Karpas-422 (cell line): Measurements from ENCODE around the gene GPR37L1. TPM values are rescaled to one million over a fixed set of nuclear protein-coding genes. Genes with fewer than 3 reads are reported as not detected.
"Not testable (repeated sequence)": the region's sequence is repeated elsewhere in the genome, so short reads cannot be mapped to it uniquely, and the experiment has no call there.

Source experiments
- DNase-seq: peaks from one replicate; pipeline ENCODE4 v3.0.0-alpha.2; 2015
- H2AFZ ChIP-seq: fragments of 200-600 bp; sonication (generic); 2 replicates; pipeline ENCODE4 v1.6.1; 2014; ENCODE audit warnings: antibody characterized with exemption, low read length, mixed read lengths
- H3K27ac ChIP-seq: fragments of 200-600 bp; sonication (generic); 2 replicates; pipeline ENCODE4 v1.5.1; 2014; ENCODE audit warnings: mild to moderate bottlenecking, low read length, moderate library complexity
- H3K27me3 ChIP-seq: fragments of 200-600 bp; sonication (generic); 2 replicates; pipeline ENCODE4 v1.6.1; 2014; ENCODE audit warnings: low read length, mixed read lengths
- H3K36me3 ChIP-seq: fragments of 200-600 bp; sonication (generic); 2 replicates; pipeline ENCODE4 v1.6.1; 2014; ENCODE audit warnings: low read length, mixed read lengths; ENCODE audit not compliant: insufficient read depth
- H3K4me1 ChIP-seq: fragments of 200-600 bp; sonication (generic); 2 replicates; pipeline ENCODE4 v1.6.1; 2014; ENCODE audit warnings: mild to moderate bottlenecking, low read length, mixed read lengths
- H3K4me2 ChIP-seq: fragments of 200-600 bp; sonication (generic); 2 replicates; pipeline ENCODE4 v1.6.1; 2014; ENCODE audit warnings: low read length, low read depth, mild to moderate bottlenecking; ENCODE audit not compliant: poor library complexity, severe bottlenecking
- H3K4me3 ChIP-seq: fragments of 200-600 bp; sonication (generic); 2 replicates; pipeline ENCODE4 v1.5.1; 2014; ENCODE audit warnings: mild to moderate bottlenecking, antibody characterized with exemption, low read length, mixed read lengths
- H3K79me2 ChIP-seq: fragments of 200-600 bp; sonication (generic); 2 replicates; pipeline ENCODE4 v1.6.1; 2014; ENCODE audit warnings: mild to moderate bottlenecking, low read length, mixed read lengths
- H3K9ac ChIP-seq: fragments of 200-600 bp; sonication (generic); 2 replicates; pipeline ENCODE4 v1.6.0; 2014; ENCODE audit warnings: low read length
- H3K9me2 ChIP-seq: fragments of 200-600 bp; sonication (generic), shearing (Covaris generic); replicated peaks from 2 replicates; pipeline ENCODE4 v1.6.0; 2014; ENCODE audit warnings: mild to moderate bottlenecking, low read length, moderate library complexity; ENCODE audit not compliant: insufficient read depth
- H3K9me3 ChIP-seq: fragments of 300-700, 200-600 bp; sonication (generic); 2 replicates; pipeline ENCODE4 v1.6.1; 2014; ENCODE audit warnings: low read length, mixed read lengths
- H4K20me1 ChIP-seq: fragments of 200-600 bp; sonication (generic); 2 replicates; pipeline ENCODE4 v1.6.1; 2014; ENCODE audit warnings: mild to moderate bottlenecking, antibody characterized with exemption, low read length, low read depth; ENCODE audit not compliant: insufficient read depth
- total RNA-seq: library from RNA; depleted of rRNA; stranded (reverse); fragments of >200 nt; shearing (Covaris generic); gene quantifications from 2 replicates; pipeline ENCODE4 v1.2.3, GENCODE V29; 2014; ENCODE audit warnings: low replicate concordance

GPR37L1 gene
- total RNA-seq, 1 experiment from 2014 or later, result not detected

DNA sequence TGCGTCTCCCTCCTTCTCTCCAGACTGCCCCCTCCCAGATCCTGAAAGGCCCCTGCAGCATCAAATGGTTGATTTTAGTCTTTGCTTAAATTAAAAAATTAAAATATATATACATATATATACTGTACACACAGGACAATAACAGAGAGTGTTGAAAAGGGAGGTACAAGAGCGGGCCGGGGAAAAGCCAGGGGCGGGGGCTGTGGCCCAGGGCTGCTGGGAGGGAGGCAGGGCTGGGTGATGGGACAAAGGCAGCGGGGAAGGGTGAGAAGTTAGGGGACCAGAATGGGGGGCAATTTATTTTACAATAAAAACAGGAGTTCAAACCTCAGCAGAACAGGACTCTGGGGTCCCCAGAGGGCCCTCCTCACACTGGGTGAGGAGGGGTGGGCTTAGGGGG lies 11.3 kb downstream of the GPR37L1 start:
- H3K4me1 ChIP-seq, result no peaks in the 10 kb centered on the region
- H3K4me3 ChIP-seq, result no peak overlapping the region
- no peaks in the 10 kb centered on the region for H3K9me3 ChIP-seq
- no peaks in the 10 kb centered on the region for H3K27me3 ChIP-seq
- peaks cover 8% of the 10 kb centered on the region for H3K79me2 ChIP-seq
- H3K9ac ChIP-seq, result no peak overlapping the region
- no peak for DNase-seq
- H3K27ac ChIP-seq, result no peak overlapping the region
- peaks cover 10% of the 10 kb centered on the region; the same call in 1 of the 2 replicates for H4K20me1 ChIP-seq
- no peak overlapping the region for H2AFZ ChIP-seq
- H3K9me2 ChIP-seq, result no peaks in the 10 kb centered on the region
- peaks cover 8% of the 10 kb centered on the region for H3K36me3 ChIP-seq
- no peak overlapping the region for H3K4me2 ChIP-seq

DNA sequence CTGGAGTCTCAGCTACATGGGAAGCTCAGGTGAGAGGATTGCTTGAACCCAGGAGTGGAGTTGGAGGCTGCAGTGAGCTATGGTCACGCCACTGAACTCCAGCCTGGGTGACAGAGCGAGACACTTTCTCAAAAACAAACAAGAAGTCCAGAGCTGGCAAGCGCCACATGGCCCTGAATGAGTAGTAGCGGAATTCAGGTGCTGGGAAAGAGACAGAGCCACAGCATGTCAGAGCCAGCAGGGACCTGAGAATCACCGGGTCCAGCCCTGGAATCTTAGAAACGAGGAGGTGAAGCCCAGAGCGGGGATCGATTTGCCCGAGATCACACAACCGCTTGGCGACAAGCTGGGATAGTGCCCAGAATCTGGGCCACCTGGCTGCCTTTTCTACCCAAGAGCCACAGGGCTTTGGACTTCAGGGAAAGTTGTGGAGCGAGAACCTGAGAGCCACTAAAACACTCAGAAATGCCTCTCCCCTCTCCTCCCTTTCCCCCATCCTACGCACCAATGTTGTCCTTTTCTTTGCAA lies 12.0 kb downstream of the GPR37L1 start:
- no peak overlapping the region for H3K27ac ChIP-seq
- H3K36me3 ChIP-seq, result peaks cover 8% of the 10 kb centered on the region
- peaks cover 10% of the 10 kb centered on the region; the same call in 1 of the 2 replicates for H4K20me1 ChIP-seq
- no peak overlapping the region for H2AFZ ChIP-seq
- H3K79me2 ChIP-seq, result peaks cover 10% of the 10 kb centered on the region
- H3K9me3 ChIP-seq, result no peaks in the 10 kb centered on the region
- H3K4me1 ChIP-seq, result no peaks in the 10 kb centered on the region
- no peak overlapping the region for H3K9ac ChIP-seq
- H3K4me2 ChIP-seq, result no peak overlapping the region
- DNase-seq, result no peak
- no peaks in the 10 kb centered on the region for H3K9me2 ChIP-seq
- H3K27me3 ChIP-seq, result no peaks in the 10 kb centered on the region
- no peak overlapping the region for H3K4me3 ChIP-seq

DNA sequence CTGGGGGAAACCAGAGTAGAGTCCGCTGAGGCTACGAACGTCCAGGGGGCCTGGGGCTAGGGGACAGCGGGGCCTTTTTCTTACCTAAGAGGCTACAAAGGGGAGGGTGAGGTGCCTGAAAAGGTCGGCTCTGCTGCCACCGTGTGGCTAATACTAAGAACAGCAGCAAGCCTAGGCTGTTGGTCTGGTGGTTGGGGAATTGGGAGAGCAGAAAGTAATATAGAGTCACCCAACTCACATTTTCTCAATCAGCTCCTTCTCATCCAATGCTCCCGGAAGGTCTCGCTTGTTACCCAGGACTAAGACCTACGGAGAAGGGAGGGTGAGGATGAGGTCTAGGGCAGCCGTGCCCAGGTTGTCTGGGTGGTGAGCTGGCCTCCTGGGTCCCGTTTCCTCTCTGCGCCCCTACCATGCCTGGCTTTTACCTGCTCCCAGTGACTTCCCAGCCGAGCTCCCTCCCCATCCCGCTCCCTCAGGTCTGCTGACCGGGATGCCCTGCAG lies 12.6 kb downstream of the GPR37L1 start:
- Histone ChIP-seq H3K79me2 (peaks cover 14% of the 10 kb centered on the region), H3K36me3 (peaks cover 8% of the 10 kb centered on the region)

DNA sequence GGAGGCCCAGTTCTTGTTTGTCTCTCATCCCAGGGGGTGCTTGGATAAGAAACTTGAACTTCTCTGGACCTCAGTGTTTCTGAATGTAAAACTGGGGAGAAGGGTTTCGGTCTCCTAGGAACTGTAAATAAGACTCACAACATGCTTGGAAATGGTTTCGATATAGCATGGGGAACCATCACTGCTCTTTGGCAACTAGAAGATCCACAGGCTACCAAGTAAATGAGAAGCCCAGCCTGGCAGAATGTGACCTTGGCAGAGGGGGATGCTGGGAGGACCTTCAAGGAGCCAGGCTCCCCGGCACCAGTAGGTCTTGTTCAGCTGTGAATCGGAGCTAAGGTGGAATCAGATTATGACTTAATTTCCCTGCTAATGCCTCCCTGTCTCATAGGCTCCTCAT lies 18.1 kb downstream of the GPR37L1 start:
- H3K27me3 ChIP-seq, result no peaks in the 10 kb centered on the region
- no peak overlapping the region for H3K9ac ChIP-seq
- H4K20me1 ChIP-seq, result peaks cover 18% of the 10 kb centered on the region; the same call in 1 of the 2 replicates
- H3K36me3 ChIP-seq, result no peaks in the 10 kb centered on the region
- DNase-seq, result no peak
- H3K9me3 ChIP-seq, result no peaks in the 10 kb centered on the region
- H3K4me1 ChIP-seq, result peaks cover 20% of the 10 kb centered on the region
- no peak overlapping the region for H3K4me3 ChIP-seq
- H3K9me2 ChIP-seq, result no peaks in the 10 kb centered on the region
- H3K4me2 ChIP-seq, result no peak overlapping the region
- H2AFZ ChIP-seq, result no peak overlapping the region
- H3K27ac ChIP-seq, result no peak overlapping the region
- peaks cover 53% of the 10 kb centered on the region for H3K79me2 ChIP-seq

More for the DNA sequence above, 12.6 kb downstream of the GPR37L1 start:
- Histone ChIP-seq H3K9me2 (no peaks in the 10 kb centered on the region), H3K9me3 (no peaks in the 10 kb centered on the region), H3K27me3 (no peaks in the 10 kb centered on the region), H4K20me1 (peaks cover 10% of the 10 kb centered on the region; the same call in 1 of the 2 replicates), H3K9ac (no peak overlapping the region), H3K4me3 (no peak overlapping the region), H3K4me2 (no peak overlapping the region), H3K27ac (no peak overlapping the region), H2AFZ (no peak overlapping the region), H3K4me1 (no peaks in the 10 kb centered on the region)
- DNase-seq, result peak; percentile 86

DNA sequence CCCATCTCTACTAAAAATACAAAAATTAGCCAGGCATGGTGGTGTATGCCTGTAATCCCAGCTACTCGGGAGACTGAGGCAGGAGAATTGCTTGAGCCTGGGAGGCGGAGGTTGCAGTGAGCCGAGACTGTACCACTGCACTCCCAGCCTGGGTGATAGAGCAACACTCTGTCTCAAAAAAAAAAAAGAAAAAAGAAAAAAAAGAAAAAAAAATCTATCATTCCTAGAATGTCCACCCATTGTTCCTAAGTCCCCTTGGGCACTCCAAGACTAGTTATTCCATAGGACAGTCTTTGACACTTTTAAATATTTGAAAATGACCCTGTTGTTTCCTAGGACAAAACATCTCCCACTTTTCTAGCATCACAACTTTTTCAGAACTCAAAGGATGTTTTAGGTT lies 18.8 kb downstream of the GPR37L1 start:
- not testable (repeated sequence) for H2AFZ ChIP-seq, H3K9me2 ChIP-seq, H3K27me3 ChIP-seq, H3K4me2 ChIP-seq, H3K36me3 ChIP-seq, H3K27ac ChIP-seq, H3K4me3 ChIP-seq, DNase-seq, H3K9me3 ChIP-seq, H3K9ac ChIP-seq
- Histone ChIP-seq H3K4me1 (peaks cover 20% of the 10 kb centered on the region), H4K20me1 (peaks cover 18% of the 10 kb centered on the region; the same call in 1 of the 2 replicates), H3K79me2 (peaks cover 53% of the 10 kb centered on the region)

DNA sequence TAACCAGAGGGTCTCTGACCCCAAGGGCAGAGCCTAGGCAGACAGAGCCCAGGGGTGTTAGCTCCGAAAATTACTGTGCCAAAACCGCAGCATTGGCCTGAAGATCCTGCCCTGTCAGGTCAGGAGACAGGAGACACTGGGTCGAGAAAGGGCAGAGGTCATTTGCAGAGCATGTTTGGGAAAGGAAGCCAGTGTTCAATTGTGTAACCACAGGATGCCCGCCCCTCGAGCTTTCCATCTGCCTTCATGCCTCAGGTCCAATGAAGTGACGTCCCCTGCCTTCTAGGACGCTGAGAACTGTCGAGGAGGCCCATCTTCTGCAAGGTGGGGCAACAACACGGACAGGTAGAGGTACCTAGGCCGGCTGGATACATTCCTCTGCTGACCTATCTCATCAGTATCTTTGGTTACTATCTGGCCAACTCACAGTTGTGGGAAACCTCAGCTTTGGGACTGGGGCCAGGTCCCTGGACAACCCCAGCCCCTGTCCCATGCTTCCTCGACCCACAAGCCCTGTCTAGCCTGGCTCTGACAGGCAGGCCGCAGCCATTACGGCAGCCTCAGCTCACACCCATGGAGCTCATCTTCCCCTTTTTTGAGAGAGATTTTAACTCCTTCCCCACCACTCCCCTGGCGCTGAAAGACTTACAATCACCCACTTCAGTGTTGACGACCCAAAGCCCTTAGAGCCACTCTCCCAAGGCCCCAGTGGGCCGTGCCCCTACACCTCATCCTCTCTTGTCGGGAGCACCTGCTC lies 20.5 kb downstream of the GPR37L1 start:
- H2AFZ ChIP-seq, result no peak overlapping the region
- peaks cover 15% of the 10 kb centered on the region; the same call in 1 of the 2 replicates for H4K20me1 ChIP-seq
- DNase-seq, result peak; percentile 87

DNA sequence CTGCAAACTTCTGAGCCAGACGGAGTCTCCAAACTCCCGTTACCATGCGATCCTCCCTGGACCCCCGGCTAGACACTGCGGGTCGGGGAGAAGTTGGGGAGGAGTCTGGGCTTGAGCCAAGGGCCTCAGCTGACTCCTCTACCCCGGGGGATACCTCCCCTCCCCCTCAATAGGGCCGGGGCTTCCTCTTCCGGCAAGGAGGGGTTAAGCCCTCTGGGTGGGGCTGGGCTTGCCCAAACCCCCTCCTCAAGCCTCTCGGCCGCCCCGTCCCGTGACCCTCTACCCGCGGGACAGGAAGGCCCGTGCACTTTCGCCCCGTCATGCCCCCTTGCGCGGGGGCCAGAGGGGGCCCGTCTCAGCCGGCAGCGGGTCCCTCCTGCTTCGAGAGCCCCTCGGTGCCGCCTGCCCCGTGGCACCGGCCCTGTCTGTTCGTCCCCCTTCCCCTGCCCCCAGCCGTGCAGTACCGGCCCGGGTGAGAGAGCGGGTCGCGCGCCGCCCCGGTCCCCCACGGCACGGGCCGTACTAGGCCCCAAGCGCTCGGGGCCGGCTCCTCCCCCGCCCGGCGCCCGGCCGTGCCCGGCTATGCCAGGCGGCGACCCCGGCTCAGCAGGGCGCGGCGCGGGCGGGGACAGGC lies 21.2 kb downstream of the GPR37L1 start:
- Histone ChIP-seq H3K9me3 (no peaks in the 10 kb centered on the region), H3K79me2 (peaks cover 46% of the 10 kb centered on the region), H3K36me3 (no peaks in the 10 kb centered on the region), H3K4me1 (peaks cover 20% of the 10 kb centered on the region), H4K20me1 (peaks cover 13% of the 10 kb centered on the region; the same call in 1 of the 2 replicates), H3K4me3 (peak overlapping the region; percentile 89), H3K9ac (peak overlapping the region; percentile 96), H2AFZ (no peak overlapping the region), H3K9me2 (no peaks in the 10 kb centered on the region), H3K4me2 (peak overlapping the region; percentile 79), H3K27me3 (no peaks in the 10 kb centered on the region), H3K27ac (peak overlapping the region; percentile 73)
- peak; percentile 84 for DNase-seq

More for the DNA sequence above, 20.5 kb downstream of the GPR37L1 start:
- H3K4me2 ChIP-seq, result peak overlapping the region; percentile 79
- H3K36me3 ChIP-seq, result no peaks in the 10 kb centered on the region
- peaks cover 53% of the 10 kb centered on the region for H3K79me2 ChIP-seq
- peak overlapping the region; percentile 73 for H3K27ac ChIP-seq
- H3K4me3 ChIP-seq, result peak overlapping the region; percentile 89
- no peaks in the 10 kb centered on the region for H3K27me3 ChIP-seq
- H3K4me1 ChIP-seq, result peaks cover 20% of the 10 kb centered on the region
- H3K9ac ChIP-seq, result peak overlapping the region; percentile 96
- H3K9me3 ChIP-seq, result no peaks in the 10 kb centered on the region
- no peaks in the 10 kb centered on the region for H3K9me2 ChIP-seq
